Stimulated activated memory B cell treated with anti-CD40 and anti-IgM and Interleukin-4, amounts not matched to agents 10 μg/mL and 1 μg/mL and 100 μg/mL, for 72 hours (primary cell): ENCODE results near the gene ROR1.

Experiments used
- ATAC-seq: fragments of 150-1000 bp; cut with Tn5 transposase; 2 replicates; pipeline ENCODE4 v1.10.0; 2021
- H3K27ac Mint-ChIP-seq: one replicate; pipeline ENCODE4 v1.8.0; 2022; ENCODE audit warnings: mild to moderate bottlenecking, mixed read lengths
- H3K27me3 Mint-ChIP-seq: one replicate; pipeline ENCODE4 v1.8.0; 2022; ENCODE audit warnings: mixed read lengths
- H3K36me3 Mint-ChIP-seq: one replicate; pipeline ENCODE4 v1.8.0; 2022; ENCODE audit warnings: mixed read lengths
- H3K4me1 Mint-ChIP-seq: one replicate; pipeline ENCODE4 v1.8.0; 2022; ENCODE audit warnings: mixed read lengths
- H3K4me3 Mint-ChIP-seq: one replicate; pipeline ENCODE4 v1.8.0; 2022; ENCODE audit warnings: mild to moderate bottlenecking, moderate library complexity, mixed read lengths
- H3K9me3 Mint-ChIP-seq: one replicate; pipeline ENCODE4 v1.8.0; 2022; ENCODE audit warnings: mixed read lengths

The ROR1 gene

GRCh38 chr1:63748046-63748580 lies 25.7 kb upstream of the ROR1 start:
- no peak for ATAC-seq
- Mint-ChIP-seq H3K27me3 (peaks cover 29% of the 10 kb centered on the region), H3K27ac (no peak overlapping the region), H3K36me3 (no peaks in the 10 kb centered on the region), H3K4me3 (no peak overlapping the region), H3K4me1 (no peaks in the 10 kb centered on the region), H3K9me3 (no peaks in the 10 kb centered on the region)

- H3K4me1 Mint-ChIP-seq: no peaks in the 10 kb centered on the region
- H3K4me3 Mint-ChIP-seq: no peak overlapping the region
- H3K9me3 Mint-ChIP-seq: no peaks in the 10 kb centered on the region
- no peak for ATAC-seq
- peaks cover 29% of the 10 kb centered on the region for H3K27me3 Mint-ChIP-seq
- no peak overlapping the region for H3K27ac Mint-ChIP-seq
- no peaks in the 10 kb centered on the region for H3K36me3 Mint-ChIP-seq
Measured at GRCh38 chr1:63748641-63749040, 25.2 kb upstream of the ROR1 start.

- Mint-ChIP-seq H3K4me1 (no peaks in the 10 kb centered on the region), H3K36me3 (no peaks in the 10 kb centered on the region), H3K4me3 (no peak overlapping the region), H3K27ac (no peak overlapping the region), H3K9me3 (no peaks in the 10 kb centered on the region), H3K27me3 (peaks cover 25% of the 10 kb centered on the region)
- no peak for ATAC-seq
Measured at GRCh38 chr1:63750721-63751120, 23.1 kb upstream of the ROR1 start.

GRCh38 chr1:63752176-63752575 lies 21.6 kb upstream of the ROR1 start:
- Mint-ChIP-seq H3K27me3 (peaks cover 15% of the 10 kb centered on the region), H3K4me1 (no peaks in the 10 kb centered on the region), H3K4me3 (no peak overlapping the region), H3K27ac (no peak overlapping the region), H3K9me3 (no peaks in the 10 kb centered on the region), H3K36me3 (no peaks in the 10 kb centered on the region)
- no peak for ATAC-seq

- Mint-ChIP-seq H3K27ac (no peak overlapping the region), H3K9me3 (no peaks in the 10 kb centered on the region), H3K4me1 (no peaks in the 10 kb centered on the region), H3K27me3 (peaks cover 4% of the 10 kb centered on the region), H3K4me3 (no peak overlapping the region), H3K36me3 (no peaks in the 10 kb centered on the region)
- ATAC-seq: no peak
Measured at GRCh38 chr1:63753591-63753990, 20.2 kb upstream of the ROR1 start.

- Mint-ChIP-seq H3K27ac (no peak overlapping the region), H3K4me1 (no peaks in the 10 kb centered on the region), H3K27me3 (no peaks in the 10 kb centered on the region), H3K4me3 (no peak overlapping the region), H3K36me3 (no peaks in the 10 kb centered on the region), H3K9me3 (no peaks in the 10 kb centered on the region)
- no peak for ATAC-seq
Measured at GRCh38 chr1:63756839-63757238, 17.0 kb upstream of the ROR1 start.

- no peaks in the 10 kb centered on the region for H3K36me3 Mint-ChIP-seq
- H3K9me3 Mint-ChIP-seq: no peaks in the 10 kb centered on the region
- H3K27me3 Mint-ChIP-seq: no peaks in the 10 kb centered on the region
- no peaks in the 10 kb centered on the region for H3K4me1 Mint-ChIP-seq
- no peak overlapping the region for H3K27ac Mint-ChIP-seq
- H3K4me3 Mint-ChIP-seq: no peak overlapping the region
- no peak for ATAC-seq
Measured at GRCh38 chr1:63757334-63757733, 16.5 kb upstream of the ROR1 start.

GRCh38 chr1:63758791-63759190 lies 15.0 kb upstream of the ROR1 start:
- no peak overlapping the region for H3K27ac Mint-ChIP-seq
- H3K9me3 Mint-ChIP-seq: peaks cover 6% of the 10 kb centered on the region
- H3K27me3 Mint-ChIP-seq: peaks cover 10% of the 10 kb centered on the region
- no peak for ATAC-seq
- no peaks in the 10 kb centered on the region for H3K36me3 Mint-ChIP-seq
- no peaks in the 10 kb centered on the region for H3K4me1 Mint-ChIP-seq
- H3K4me3 Mint-ChIP-seq: no peak overlapping the region

GRCh38 chr1:63759778-63760177 lies 14.0 kb upstream of the ROR1 start:
- Mint-ChIP-seq H3K27me3 (peaks cover 20% of the 10 kb centered on the region), H3K36me3 (no peaks in the 10 kb centered on the region), H3K4me1 (no peaks in the 10 kb centered on the region), H3K27ac (no peak overlapping the region), H3K9me3 (peaks cover 10% of the 10 kb centered on the region), H3K4me3 (no peak overlapping the region)
- ATAC-seq: no peak

GRCh38 chr1:63770381-63770780 lies 3.4 kb upstream of the ROR1 start:
- Mint-ChIP-seq H3K9me3 (no peaks in the 10 kb centered on the region), H3K27me3 (peaks cover 58% of the 10 kb centered on the region), H3K27ac (no peak overlapping the region), H3K36me3 (no peaks in the 10 kb centered on the region), H3K4me1 (peaks cover 14% of the 10 kb centered on the region), H3K4me3 (no peak overlapping the region)
- ATAC-seq: no peak

GRCh38 chr1:63772201-63772600 lies 1.6 kb upstream of the ROR1 start:
- H3K27ac Mint-ChIP-seq: no peak overlapping the region
- no peaks in the 10 kb centered on the region for H3K36me3 Mint-ChIP-seq
- peaks cover 65% of the 10 kb centered on the region for H3K27me3 Mint-ChIP-seq
- H3K4me3 Mint-ChIP-seq: no peak overlapping the region
- peaks cover 16% of the 10 kb centered on the region for H3K4me1 Mint-ChIP-seq
- H3K9me3 Mint-ChIP-seq: no peaks in the 10 kb centered on the region
- ATAC-seq: no peak

GRCh38 chr1:63772876-63773275 lies 941 bp upstream of the ROR1 start:
- H3K36me3 Mint-ChIP-seq: no peaks in the 10 kb centered on the region
- H3K27ac Mint-ChIP-seq: no peak overlapping the region
- no peaks in the 10 kb centered on the region for H3K9me3 Mint-ChIP-seq
- peak overlapping the region; percentile 35 for H3K4me3 Mint-ChIP-seq
- ATAC-seq: no peak
- peaks cover 16% of the 10 kb centered on the region for H3K4me1 Mint-ChIP-seq
- H3K27me3 Mint-ChIP-seq: peaks cover 63% of the 10 kb centered on the region

GRCh38 chr1:63773496-63773814 lies 362 bp upstream of the ROR1 start:
- H3K36me3 Mint-ChIP-seq: no peaks in the 10 kb centered on the region
- no peak overlapping the region for H3K27ac Mint-ChIP-seq
- H3K4me3 Mint-ChIP-seq: peak overlapping the region; percentile 74
- H3K27me3 Mint-ChIP-seq: peaks cover 58% of the 10 kb centered on the region
- H3K9me3 Mint-ChIP-seq: no peaks in the 10 kb centered on the region
- peak; percentile 55 for ATAC-seq
- peaks cover 16% of the 10 kb centered on the region for H3K4me1 Mint-ChIP-seq

GRCh38 chr1:63774617-63775417 lies 1.0 kb downstream of the ROR1 start:
- Mint-ChIP-seq H3K36me3 (no peaks in the 10 kb centered on the region), H3K4me3 (peak overlapping the region; percentile 76), H3K9me3 (no peaks in the 10 kb centered on the region), H3K27me3 (peaks cover 58% of the 10 kb centered on the region), H3K4me1 (peaks cover 16% of the 10 kb centered on the region), H3K27ac (no peak overlapping the region)
- peak; percentile 39 for ATAC-seq

GRCh38 chr1:63775418-63776127 lies 1.8 kb downstream of the ROR1 start:
- no peaks in the 10 kb centered on the region for H3K9me3 Mint-ChIP-seq
- H3K36me3 Mint-ChIP-seq: no peaks in the 10 kb centered on the region
- peak overlapping the region; percentile 76 for H3K4me3 Mint-ChIP-seq
- peaks cover 60% of the 10 kb centered on the region for H3K27me3 Mint-ChIP-seq
- no peak overlapping the region for H3K27ac Mint-ChIP-seq
- ATAC-seq: no peak
- H3K4me1 Mint-ChIP-seq: peaks cover 16% of the 10 kb centered on the region

GRCh38 chr1:63777286-63777685 lies 3.5 kb downstream of the ROR1 start:
- Mint-ChIP-seq H3K4me1 (peaks cover 16% of the 10 kb centered on the region), H3K27me3 (peaks cover 56% of the 10 kb centered on the region), H3K27ac (no peak overlapping the region), H3K36me3 (no peaks in the 10 kb centered on the region), H3K9me3 (no peaks in the 10 kb centered on the region), H3K4me3 (no peak overlapping the region)
- ATAC-seq: no peak
